GM18858 (cell line): Measurements from ENCODE around the gene SH3GL1.

Experiments used
- ATAC-seq: cut with Tn5 transposase; IDR thresholded peaks from one replicate; pipeline ENCODE4 v1.9.1; 2021; ENCODE audit not compliant: unreplicated experiment

Gene SH3GL1

GRCh38 chr19:4402171-4403004 is 2.0 kb upstream of the SH3GL1 start, which contains the start of gene CHAF1A:
Gene CHAF1A, plus strand, starts transcription at chr19:4402640. Its CDS starts 123 bp downstream, at chr19:4402763.
- peak; percentile 76 for ATAC-seq

- ATAC-seq = no peak
These were observed 1.4 kb upstream of the SH3GL1 start for GRCh38 chr19:4401769-4402170.

DNA sequence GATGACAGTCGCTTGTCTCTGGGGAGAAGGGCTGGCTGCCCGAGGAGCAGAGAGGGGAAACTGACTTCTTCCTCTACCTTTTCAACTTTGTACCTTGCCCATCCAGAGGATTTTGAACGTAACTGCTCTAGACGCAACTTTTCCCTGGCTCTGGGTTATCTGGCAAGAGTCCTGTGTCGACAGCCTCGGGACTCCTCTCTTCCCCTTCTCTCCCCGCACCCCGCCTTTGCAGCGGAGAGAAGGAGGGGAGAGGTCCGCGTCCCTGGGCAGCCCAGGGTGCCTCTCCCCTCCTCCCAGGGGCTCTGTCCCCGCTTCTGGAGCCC is 574 bp downstream of the SH3GL1 start:
- ATAC-seq = no peak

DNA sequence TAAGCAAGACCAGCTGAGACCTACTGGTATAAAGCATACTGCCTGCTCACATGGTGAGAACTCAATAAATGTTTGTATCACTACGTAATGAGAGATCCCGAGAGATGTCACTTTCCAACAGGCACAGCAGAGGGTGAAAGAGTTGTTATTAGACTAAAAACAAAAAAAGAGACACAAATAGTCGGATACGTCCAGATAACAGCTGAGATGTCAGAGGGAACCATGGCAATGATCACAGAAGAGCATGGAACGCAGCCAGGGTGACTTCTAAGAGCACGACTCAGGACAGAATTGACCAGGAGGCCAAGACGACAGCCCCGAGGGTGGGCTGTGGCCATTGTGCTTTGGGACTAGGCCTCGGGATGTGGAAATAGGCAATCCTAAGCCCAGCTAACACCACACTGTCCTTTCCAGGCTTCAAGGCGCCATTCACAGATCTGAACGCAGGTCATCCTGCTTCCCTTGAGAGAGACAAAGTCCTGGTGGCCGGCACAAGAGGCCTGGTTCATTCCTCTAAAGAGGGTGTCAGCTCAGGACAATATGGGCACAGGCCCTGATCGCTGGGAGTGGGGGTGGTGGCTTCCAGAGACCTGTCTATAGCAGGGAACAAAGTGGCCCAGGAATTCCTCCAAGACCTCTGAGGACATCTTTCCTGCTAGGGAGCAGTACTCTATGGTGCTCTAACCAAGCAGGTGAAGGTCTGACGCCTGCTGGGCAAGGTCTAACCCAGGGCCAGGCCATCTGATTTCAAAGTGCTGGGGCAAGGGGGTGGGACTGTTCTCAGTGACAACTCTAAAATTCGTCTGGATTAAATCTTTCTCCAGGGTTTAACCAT is 3.2 kb downstream of the SH3GL1 start:
- no peak for ATAC-seq

DNA sequence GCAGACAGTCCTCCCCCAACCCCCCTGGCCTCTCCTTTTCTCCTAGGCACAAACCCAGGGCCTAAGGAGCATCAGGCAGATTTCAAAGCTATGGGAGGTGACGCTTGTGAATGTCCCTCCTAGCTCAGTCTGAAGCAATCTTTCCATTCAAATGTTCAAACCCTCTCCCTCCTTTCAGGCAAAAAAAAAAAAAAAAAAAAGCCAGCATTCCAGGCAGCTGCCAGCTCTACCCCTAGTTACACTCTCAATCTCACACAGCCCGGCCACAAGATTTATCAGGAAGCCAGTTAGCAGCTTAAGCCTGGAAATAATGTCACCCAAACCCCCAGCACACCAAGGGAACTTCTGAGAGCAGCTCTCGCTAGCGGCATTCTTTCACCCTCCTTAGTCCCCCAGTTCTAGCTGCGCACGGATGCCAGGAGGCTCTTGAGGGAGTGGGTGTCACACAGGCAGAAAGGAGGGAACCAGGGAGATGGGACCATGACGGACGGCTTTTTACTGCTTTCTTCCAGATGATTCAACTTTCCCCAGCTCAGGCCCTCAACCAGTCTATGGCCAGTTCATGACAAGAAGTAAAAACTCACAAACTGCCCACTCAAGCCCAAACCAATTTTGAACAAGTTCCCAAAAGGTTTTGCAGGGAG is 6.3 kb downstream of the SH3GL1 start:
- no peak for ATAC-seq

DNA sequence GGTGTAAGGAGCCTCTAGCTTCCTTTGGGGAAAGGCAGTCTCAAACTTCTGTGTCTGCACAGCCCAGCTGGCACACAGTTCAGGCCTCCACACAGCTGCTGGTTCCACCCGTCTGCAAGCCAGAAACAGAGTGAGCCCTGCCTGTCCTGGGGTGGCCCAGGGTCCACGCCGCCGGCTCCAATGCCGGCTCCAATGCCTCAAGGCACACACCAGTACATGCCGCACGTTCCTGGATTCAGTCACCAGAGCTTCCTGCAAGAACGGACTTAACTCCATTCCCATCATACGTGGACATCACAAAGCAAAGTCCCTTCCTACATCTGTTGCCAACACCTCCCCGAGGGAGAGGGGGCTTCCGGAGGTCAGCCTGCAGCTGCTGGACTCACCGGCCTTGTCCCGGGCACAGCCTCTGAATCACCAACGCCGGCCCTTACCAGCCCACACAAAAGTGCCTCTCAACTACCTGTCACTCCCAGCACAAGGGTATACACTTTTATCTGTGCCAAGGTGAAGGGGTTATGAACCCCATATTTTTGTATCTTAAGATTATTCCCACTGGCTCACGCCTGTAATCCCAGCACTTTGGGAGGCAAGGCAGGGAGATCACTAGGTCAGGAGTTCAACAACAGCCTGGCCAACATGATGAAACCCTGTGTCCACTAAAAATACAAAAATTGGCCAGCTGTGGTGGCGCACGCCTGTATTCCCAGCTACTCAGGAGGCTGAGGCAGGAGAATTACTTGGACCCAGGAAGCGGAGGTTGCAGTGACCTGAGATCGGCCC is 8.5 kb downstream of the SH3GL1 start:
- ATAC-seq = no peak

DNA sequence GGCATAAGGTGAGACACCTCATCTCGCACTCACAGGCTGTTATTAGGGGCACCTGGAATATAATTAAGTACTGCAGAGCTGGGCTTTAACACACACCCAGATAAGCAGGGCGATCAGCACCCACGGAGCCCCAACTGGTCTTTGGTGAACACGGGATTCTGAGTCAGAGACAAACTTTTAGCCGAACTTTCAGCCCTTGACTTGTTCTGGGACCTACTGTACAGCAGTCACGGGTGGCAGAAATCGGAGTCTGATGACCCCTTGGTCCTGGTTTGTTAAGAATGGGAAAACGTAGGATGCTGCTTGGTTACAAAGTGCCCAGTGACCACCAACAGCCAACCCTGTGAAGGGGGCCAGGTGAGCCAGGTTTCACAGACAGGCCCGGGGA is 9.0 kb downstream of the SH3GL1 start:
- no peak for ATAC-seq

DNA sequence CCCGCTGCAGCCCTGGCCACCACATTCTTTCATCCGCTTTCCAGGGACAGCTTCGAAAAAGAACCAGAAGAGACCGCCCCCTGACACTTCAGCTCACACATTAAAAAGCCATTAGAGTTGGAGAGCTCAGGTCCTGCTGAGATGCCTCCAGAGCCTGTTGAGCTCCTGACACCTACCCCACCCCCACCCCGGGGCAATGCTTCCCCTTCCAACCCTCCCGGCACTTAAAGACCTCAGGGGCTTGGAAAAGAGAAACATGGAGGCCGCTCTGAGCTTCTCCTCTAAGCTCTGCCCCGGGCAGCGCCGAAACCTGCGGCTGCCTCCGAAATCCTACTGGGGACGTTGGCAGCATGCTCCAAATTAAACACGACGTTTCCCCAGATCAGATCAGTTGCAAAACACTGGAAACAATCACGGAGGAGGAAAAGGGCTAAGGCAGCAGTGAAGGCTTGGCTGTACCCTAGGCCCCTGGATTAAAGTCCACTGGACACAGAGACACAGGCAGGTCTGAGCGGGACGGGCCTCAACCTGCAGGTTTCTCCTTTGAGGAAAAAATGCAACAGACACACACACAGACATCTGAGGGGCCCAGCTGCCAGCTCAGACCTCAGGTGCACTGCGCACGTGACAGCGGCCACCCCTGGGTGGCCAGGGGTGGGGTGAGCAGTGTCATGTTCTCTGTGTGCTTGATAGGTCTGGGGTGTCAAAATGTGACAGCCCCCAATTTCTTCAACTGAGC is 9.6 kb downstream of the SH3GL1 start:
- no peak for ATAC-seq

DNA sequence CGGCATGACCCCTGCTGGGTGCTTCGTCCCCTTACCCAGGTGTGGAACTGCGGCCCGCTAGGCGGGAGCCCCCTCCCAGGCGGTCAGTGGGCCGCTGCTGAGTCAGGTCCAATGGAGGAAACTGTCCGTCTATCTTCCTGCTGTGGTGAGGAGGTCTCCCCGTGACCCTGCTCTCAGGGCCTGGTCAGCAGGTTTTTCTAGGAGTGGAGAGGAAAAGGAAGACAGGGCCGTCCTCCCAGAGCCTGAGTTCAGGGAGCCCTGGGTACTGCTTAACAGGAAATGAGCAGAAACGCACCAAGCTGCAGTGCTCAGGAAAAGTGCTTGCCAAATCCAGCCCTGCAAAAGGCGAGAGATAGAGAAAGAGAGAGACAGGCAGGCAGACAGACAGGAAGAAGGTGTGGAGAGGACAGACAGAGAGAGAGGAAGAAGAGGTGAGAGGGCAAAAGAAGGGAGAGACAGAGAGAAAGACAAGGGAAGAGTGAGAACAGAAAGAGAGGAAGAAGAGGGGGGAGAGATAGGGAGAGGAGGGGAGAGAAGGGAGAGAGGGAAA is 10.3 kb downstream of the SH3GL1 start:
- ATAC-seq = no peak

GRCh38 chr19:4389511-4390016 is 10.8 kb downstream of the SH3GL1 start:
- ATAC-seq = no peak

- no peak for ATAC-seq
These were observed 11.3 kb downstream of the SH3GL1 start for GRCh38 chr19:4389064-4389375.

GRCh38 chr19:4388337-4389063 is 11.8 kb downstream of the SH3GL1 start:
- no peak for ATAC-seq

- no peak for ATAC-seq
These were observed 14.1 kb downstream of the SH3GL1 start for GRCh38 chr19:4386041-4386782.

- ATAC-seq = no peak
These were observed 14.9 kb downstream of the SH3GL1 start for GRCh38 chr19:4385291-4386040.

DNA sequence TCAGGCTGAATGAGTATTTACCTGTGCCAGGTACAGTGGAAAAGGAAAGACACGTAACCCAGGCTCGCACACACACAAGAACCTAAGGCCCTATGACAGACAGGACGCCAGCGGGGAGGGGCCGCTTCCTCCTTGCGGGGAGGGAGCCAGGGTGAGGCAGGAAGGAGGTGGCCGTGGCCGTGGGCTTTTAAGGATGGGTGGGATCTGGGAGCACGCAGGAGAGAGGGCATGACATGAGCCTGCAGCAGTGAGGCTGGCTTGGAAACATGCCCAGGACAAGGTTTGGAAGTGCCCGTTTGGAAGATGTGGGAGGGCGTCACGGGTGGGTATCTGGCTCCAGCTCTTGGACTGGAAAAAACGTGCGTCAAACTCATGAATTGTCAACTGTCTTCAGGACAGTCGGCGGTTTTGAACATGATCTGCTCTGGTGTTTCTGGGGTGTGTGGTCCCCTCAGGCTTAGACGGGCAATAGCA is 20.1 kb downstream of the SH3GL1 start:
- ATAC-seq = no peak

GRCh38 chr19:4379383-4380253 is 20.7 kb downstream of the SH3GL1 start:
- ATAC-seq = no peak

GRCh38 chr19:4378886-4379285 is 21.5 kb downstream of the SH3GL1 start:
- no peak for ATAC-seq
